ENCODE measurements around the gene ADAMTS5.

ADAMTS5 gene

DNA sequence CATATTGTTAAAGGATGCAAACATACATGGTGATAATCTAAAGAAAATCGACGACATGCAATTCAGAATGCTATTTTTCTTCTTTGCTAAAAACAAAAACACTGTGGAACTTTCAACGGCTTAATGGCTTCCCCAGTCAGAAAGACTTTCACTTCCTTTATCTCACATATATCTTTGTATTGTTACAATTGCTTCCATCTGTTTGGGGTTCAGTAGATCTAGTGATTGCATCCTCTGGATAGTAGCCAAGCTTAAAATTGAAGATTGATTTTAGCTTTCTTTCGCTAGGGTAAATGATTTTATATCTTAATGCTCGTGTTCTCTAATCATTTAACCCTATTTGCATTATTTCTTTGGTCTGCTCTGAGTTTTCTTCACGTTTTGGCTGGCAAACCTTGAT lies 89.9 kb downstream of the ADAMTS5 start:
- Histone ChIP-seq H3K9me2 (ENCODE audit: low read depth, low read length) (no peaks in the 10 kb centered on the region), H3K9ac (ENCODE audit: low read length) (no peak overlapping the region), H4K20me1 (ENCODE audit: insufficient read depth, low read length) (no peaks in the 10 kb centered on the region), H3K9me3 (ENCODE audit: low read length) (no peaks in the 10 kb centered on the region), H2AFZ (ENCODE audit: low read length) (no peak overlapping the region), H3K4me3 (ENCODE audit: low read depth, low read length, poor library complexity, severe bottlenecking) (no peak overlapping the region), H3K36me3 (ENCODE audit: insufficient read depth, low read length) (no peaks in the 10 kb centered on the region), H3K4me1 (ENCODE audit: insufficient read depth, low read length, severe bottlenecking) (no peaks in the 10 kb centered on the region), H3K79me2 (ENCODE audit: insufficient read depth, low read length) (no peaks in the 10 kb centered on the region), H3K4me2 (ENCODE audit: low read length) (no peak overlapping the region), H3K27ac (ENCODE audit: low read depth, low read length, poor library complexity, severe bottlenecking) (no peak overlapping the region), H3F3A (ENCODE audit: insufficient read depth, low read length) (no peaks in the 10 kb centered on the region), H3K27me3 (ENCODE audit: insufficient read depth, low read length) (no peaks in the 10 kb centered on the region)
- no peak for TF ChIP-seq EZH2 (IDR thresholded peaks at IDR 0.05; ENCODE audit: borderline replicate concordance, low read length)
- TF ChIP-seq, protein P1, sequence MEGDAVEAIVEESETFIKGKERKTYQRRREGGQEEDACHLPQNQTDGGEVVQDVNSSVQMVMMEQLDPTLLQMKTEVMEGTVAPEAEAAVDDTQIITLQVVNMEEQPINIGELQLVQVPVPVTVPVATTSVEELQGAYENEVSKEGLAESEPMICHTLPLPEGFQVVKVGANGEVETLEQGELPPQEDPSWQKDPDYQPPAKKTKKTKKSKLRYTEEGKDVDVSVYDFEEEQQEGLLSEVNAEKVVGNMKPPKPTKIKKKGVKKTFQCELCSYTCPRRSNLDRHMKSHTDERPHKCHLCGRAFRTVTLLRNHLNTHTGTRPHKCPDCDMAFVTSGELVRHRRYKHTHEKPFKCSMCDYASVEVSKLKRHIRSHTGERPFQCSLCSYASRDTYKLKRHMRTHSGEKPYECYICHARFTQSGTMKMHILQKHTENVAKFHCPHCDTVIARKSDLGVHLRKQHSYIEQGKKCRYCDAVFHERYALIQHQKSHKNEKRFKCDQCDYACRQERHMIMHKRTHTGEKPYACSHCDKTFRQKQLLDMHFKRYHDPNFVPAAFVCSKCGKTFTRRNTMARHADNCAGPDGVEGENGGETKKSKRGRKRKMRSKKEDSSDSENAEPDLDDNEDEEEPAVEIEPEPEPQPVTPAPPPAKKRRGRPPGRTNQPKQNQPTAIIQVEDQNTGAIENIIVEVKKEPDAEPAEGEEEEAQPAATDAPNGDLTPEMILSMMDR (IDR thresholded peaks at IDR 0.05; ENCODE audit: low read length): no peak

GRCh38 chr21:26874347-26874746 lies 92.5 kb downstream of the ADAMTS5 start:
- Histone ChIP-seq H4K20me1 (ENCODE audit: insufficient read depth, low read length) (no peaks in the 10 kb centered on the region), H3K27ac (ENCODE audit: low read depth, low read length, poor library complexity, severe bottlenecking) (no peak overlapping the region), H3K9ac (ENCODE audit: low read length) (no peak overlapping the region)

More at GRCh38 chr21:26874347-26874746, 92.5 kb downstream of the ADAMTS5 start:
- Histone ChIP-seq H3K36me3 (ENCODE audit: insufficient read depth, low read length) (no peaks in the 10 kb centered on the region), H3K9me3 (ENCODE audit: low read length) (no peaks in the 10 kb centered on the region), H3K27me3 (ENCODE audit: insufficient read depth, low read length) (no peaks in the 10 kb centered on the region), H3K4me3 (ENCODE audit: low read depth, low read length, poor library complexity, severe bottlenecking) (no peak overlapping the region), H3K9me2 (ENCODE audit: low read depth, low read length) (no peaks in the 10 kb centered on the region), H3K4me1 (ENCODE audit: insufficient read depth, low read length, severe bottlenecking) (no peaks in the 10 kb centered on the region), H3K4me2 (ENCODE audit: low read length) (no peak overlapping the region), H3F3A (ENCODE audit: insufficient read depth, low read length) (no peaks in the 10 kb centered on the region), H3K79me2 (ENCODE audit: insufficient read depth, low read length) (no peaks in the 10 kb centered on the region), H2AFZ (ENCODE audit: low read length) (no peak overlapping the region)
- TF ChIP-seq, protein P1 (IDR thresholded peaks at IDR 0.05; ENCODE audit: low read length): no peak
- TF ChIP-seq EZH2 (IDR thresholded peaks at IDR 0.05; ENCODE audit: borderline replicate concordance, low read length): no peak

Measured in OCI-LY1 (cell line).